Hematopoietic multipotent progenitor cell (in vitro differentiated cells): ENCODE measurements around the gene TSPEAR. TPM values are rescaled to one million over a fixed set of nuclear protein-coding genes. Genes with fewer than 3 reads are reported as not detected.

Source experiments
- DNase-seq, 3 donors: peaks; one replicate each; pipeline ENCODE4 v3.0.0-alpha.2; 2011 to 2015; ENCODE audit warnings: low read depth in 2 of 3, low spot score in 2 of 3
- total RNA-seq: library from RNA; depleted of rRNA; stranded (reverse); fragments of >200 nt; gene quantifications from one replicate; pipeline ENCODE4 v1.2.3, GENCODE V29; 2012

The TSPEAR gene
- not detected for total RNA-seq

- no peak for DNase-seq
Measured at GRCh38 chr21:44711327-44712202, at the start of gene TSPEAR. Gene TSPEAR (minus strand): TSS chr21:44711572. CDS start chr21:44711514, 58 bp downstream.

- DNase-seq = no peak
Measured at GRCh38 chr21:44760376-44760775, 49.0 kb upstream of the TSPEAR start.

- no peak for DNase-seq
Measured at GRCh38 chr21:44759628-44760285, 48.4 kb upstream of the TSPEAR start.

DNA sequence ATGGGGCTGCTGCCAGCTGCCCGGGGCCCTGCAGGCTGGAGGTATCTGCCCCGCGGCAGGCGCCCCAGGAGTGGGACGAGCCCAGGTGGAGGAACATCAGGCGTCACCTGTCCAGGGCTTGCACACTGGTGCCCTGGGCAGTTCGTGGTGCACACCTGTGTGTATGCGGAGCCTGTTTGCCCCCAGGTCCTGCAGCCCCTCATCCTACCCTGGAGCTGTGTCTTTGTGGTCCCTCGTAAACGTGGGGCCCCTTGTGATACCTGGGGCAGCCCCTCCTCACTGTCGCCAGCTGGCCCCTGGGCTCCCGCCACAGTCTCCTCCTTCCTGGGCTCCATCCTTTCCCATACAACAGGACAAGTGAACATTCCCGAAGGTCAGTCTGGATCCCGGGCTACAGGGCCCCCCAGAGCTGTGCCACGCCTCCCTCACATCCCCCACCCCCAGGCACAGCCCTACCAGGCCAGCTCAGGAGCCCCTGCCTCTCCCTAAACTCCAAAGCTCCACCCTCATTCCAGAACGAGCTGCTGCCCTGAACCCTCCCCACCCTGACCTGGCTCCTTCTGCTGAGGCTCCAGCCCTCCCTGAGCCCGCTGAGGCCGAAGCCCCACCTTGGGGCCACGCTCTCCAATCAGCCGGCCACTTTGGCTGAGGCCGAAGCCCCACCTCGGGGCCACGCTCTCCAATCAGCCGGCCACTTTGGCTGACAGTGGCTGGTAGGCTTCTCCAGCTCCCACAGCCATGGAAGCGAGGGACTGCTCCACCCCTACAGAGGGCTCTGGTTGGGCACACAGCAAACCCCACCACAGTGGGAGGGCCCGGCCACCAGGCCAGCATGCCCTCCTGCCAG, 47.6 kb upstream of the TSPEAR start:
- DNase-seq = no peak

- DNase-seq = no peak
Measured at GRCh38 chr21:44758141-44758561, 46.8 kb upstream of the TSPEAR start.

GRCh38 chr21:44757731-44758130, 46.4 kb upstream of the TSPEAR start:
- no peak for DNase-seq

DNA sequence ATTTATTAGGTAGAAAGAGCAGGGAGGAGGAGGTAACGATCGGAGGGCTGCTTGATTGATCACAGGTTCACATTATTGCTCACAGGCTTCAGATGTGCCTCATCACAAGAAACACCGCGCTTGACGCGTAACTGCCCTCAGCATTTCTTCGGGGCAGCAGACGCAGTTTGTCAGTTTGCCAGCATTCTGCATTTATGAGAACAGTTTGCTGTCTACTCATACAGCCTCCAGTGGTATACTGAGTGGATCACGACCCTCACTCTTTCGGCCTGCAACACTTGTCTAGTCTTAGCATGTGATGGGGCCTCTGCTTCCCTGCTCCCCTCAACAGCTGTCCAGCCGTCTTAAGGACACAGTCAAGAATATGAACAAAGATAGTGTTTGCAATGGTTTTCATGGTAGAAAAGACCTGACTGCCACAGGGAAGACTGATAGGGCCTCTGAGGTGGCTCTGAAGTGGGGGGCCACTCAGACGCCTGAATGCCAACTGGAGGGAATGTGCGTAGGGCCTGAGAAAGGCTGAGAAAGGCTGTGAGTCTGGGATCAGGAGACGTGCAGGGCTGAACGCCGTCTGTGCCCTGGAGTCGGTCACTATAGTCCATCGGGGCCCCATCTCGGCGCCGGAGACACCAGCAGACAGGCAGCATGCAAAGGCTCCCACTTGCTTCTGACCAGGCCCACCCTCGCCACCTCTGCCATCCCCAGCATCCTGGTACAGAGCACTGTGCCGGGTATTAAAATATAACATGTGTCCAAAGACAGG, 45.2 kb upstream of the TSPEAR start:
- no peak for DNase-seq

GRCh38 chr21:44755227-44755626, 43.9 kb upstream of the TSPEAR start:
- no peak for DNase-seq

DNA sequence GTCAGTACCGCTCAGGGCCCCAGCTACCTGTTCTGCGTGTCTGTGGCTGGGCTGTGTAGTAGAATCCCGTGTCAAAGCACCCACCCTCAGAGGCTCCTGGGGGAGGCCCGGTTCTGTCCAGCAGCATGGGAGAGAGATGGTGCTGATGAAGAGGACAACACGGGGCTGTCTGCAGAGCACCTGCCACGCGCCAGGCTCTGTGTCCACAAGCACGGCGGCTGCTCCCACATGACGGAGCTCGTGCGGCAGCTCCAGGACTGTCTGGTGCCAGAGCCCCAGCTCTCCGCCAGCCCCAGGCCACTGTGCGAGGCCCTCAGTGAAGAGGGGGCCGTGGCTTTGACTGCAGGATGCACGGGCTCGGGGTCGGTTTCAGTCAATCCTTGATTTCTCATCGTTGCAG, 42.0 kb upstream of the TSPEAR start:
- DNase-seq = no peak

DNA sequence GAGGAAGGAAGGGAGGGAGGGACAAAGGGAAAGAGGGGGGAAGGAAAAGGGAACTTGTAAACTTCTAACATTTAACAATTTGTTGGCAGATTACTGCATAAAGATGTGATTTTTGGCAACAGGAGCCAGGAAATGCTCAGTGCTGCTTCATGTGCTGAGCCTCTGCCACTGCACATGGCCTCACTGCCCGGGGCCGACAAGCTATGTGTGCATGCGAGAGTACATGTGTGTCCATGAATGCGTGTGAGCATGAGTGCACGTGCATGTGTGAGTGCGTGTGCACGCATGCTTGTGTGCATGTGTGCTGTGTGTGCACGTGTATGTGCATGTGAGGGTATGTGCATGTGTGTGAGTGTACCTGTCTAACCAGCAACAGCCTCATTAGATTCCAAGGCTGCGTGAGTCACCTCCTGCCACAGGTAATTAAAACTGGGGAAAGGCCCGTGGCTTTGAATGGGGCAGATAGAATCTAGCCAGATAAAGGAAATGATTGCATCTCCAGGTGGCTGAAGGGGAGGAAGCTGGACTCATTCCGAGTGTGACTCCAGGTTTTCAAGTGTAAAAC, 41.4 kb upstream of the TSPEAR start:
- DNase-seq = no peak

- DNase-seq = no peak
Measured at GRCh38 chr21:44751799-44752636, 40.6 kb upstream of the TSPEAR start.

- DNase-seq = no peak
Measured at GRCh38 chr21:44751186-44751798, 39.9 kb upstream of the TSPEAR start.

DNA sequence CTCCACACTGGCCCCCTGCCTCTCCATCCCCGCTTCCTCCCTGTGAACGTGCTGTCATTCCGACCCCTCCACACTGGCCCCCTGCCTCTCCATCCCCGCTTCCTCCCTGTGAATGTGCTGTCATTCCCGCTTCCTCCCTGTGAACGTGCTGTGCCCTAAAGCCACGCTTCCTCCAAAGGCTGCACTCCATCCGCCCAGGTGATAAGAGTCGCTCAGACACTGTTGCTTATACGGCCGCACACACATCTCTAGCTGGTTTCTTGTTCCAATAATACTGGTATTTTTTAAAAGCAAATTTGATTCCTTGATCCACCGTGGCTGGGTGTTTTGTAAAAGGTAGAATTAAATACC, 39.3 kb upstream of the TSPEAR start:
- no peak for DNase-seq

DNA sequence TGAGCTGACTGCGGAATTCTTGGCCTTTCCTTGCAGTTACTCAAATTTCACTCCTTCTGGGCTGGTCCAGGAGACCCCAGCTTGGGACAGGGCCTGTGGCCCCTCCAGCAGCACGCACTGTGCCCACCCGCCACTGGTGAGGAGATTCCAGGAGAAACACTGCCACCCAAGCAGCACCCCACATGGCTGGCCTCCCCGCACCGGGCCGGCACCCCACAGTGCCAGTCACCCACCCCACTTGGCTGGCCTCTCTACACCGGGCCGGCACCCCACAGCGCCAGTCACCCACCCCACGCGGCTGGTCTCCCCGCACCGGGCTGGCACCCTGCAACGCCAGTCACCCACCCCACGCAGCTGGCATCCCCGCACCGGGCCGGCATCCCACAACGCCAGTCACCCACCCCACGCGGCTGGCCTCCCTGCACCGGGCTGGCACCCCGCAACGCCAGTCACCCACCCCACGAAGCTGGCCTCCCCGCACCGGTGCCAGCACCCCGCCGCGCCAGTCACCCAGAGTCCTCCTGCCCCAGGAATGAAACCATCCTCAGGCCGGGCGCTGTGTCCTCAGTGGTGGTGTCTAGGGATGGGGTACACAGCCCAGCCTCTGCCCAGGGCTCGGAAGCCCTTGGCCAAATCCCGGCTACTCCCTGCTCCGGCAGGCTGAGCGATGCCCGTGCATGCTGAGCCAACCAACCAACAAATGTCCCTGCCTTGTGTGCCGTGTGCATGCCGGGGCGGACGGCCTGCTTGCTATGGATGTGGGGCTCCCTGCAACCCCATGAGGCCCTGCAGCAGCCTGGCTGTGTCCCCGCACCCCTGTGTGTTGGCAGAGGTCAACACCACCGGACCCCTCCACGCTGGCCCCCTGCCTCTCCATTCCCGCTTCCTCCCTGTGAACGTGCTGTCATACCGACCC, 38.6 kb upstream of the TSPEAR start:
- DNase-seq = no peak

GRCh38 chr21:44749116-44749758, 37.9 kb upstream of the TSPEAR start:
- DNase-seq = no peak

GRCh38 chr21:44748621-44749020, 37.2 kb upstream of the TSPEAR start:
- DNase-seq = no peak

DNA sequence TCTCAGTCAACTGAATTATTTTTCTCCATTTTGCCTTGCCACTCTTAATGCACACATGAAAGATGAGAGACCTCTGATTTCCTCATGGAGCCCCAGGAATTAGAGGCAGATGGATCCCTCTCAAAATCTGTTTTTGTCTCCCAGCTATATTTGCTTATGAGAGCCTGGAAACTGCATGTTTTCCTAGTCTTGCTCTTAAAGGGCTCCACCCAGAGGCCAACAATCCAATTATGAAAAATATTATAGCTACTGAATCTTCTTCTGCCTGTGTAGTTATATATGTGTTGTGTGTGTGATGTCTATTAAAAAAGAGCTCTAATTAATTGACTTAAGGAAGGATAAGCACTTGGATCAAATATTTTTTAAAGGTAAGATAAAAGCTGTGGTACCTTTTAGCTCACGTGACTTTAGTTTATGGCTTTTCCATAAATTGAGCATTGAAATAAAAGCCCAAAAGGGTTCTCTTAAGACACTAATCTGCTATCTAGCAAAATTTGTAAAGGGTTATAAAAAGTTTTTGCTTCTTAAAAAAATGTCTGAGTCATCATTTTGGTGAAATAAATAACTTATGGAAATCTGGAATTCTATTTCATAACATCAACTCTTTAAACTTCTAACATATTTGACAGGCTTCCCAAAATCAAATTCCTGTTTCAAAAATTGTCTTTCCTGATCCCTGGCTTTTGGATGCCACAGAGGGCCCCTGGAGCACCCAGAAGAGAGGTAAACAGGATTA, 31.2 kb upstream of the TSPEAR start:
- DNase-seq = no peak
